ENCODE measurements around the gene NTM.

NTM gene

GRCh38 chr11:131744847-131745246 lies 374.4 kb downstream of the NTM start:
- Histone ChIP-seq H4K20me1 (ENCODE audit: insufficient read depth, low read length, poor library complexity, severe bottlenecking) (no peaks in the 10 kb centered on the region), H3K27me3 (ENCODE audit: insufficient read depth, low read length, poor library complexity, severe bottlenecking) (no peaks in the 10 kb centered on the region), H3K4me2 (ENCODE audit: low read depth, low read length, poor library complexity, severe bottlenecking) (no peak overlapping the region), H3K36me3 (ENCODE audit: insufficient read depth, low read length) (no peaks in the 10 kb centered on the region), H3K4me3 (ENCODE audit: low read length, poor library complexity, severe bottlenecking) (no peak overlapping the region), H3K9me2 (replicated peaks; ENCODE audit: low read depth, low read length) (no peaks in the 10 kb centered on the region), H3K9ac (ENCODE audit: low read depth, low read length, poor library complexity, severe bottlenecking) (no peak overlapping the region), H3K79me2 (ENCODE audit: insufficient read depth, low read length) (no peaks in the 10 kb centered on the region), H3K4me1 (ENCODE audit: insufficient read depth, low read length, poor library complexity, severe bottlenecking) (no peaks in the 10 kb centered on the region), H3K9me3 (ENCODE audit: insufficient read depth, low read depth, low read length) (no peaks in the 10 kb centered on the region), H2AFZ (ENCODE audit: low read length) (no peak overlapping the region), H3F3A (ENCODE audit: low read depth) (no peaks in the 10 kb centered on the region)
- TF ChIP-seq CTCF (conservative IDR thresholded peaks at IDR 0.05; ENCODE audit: low read length) = no peak
- TF ChIP-seq EZH2phosphoT487 (IDR thresholded peaks at IDR 0.05; ENCODE audit: borderline replicate concordance) = no peak

GRCh38 chr11:131745405-131745804 lies 375.0 kb downstream of the NTM start:
- Histone ChIP-seq H3F3A (ENCODE audit: low read depth) (no peaks in the 10 kb centered on the region), H3K4me2 (ENCODE audit: low read depth, low read length, poor library complexity, severe bottlenecking) (no peak overlapping the region), H3K9me3 (ENCODE audit: insufficient read depth, low read depth, low read length) (no peaks in the 10 kb centered on the region), H3K36me3 (ENCODE audit: insufficient read depth, low read length) (no peaks in the 10 kb centered on the region), H3K4me3 (ENCODE audit: low read length, poor library complexity, severe bottlenecking) (no peak overlapping the region), H3K9ac (ENCODE audit: low read depth, low read length, poor library complexity, severe bottlenecking) (no peak overlapping the region), H4K20me1 (ENCODE audit: insufficient read depth, low read length, poor library complexity, severe bottlenecking) (no peaks in the 10 kb centered on the region), H2AFZ (ENCODE audit: low read length) (no peak overlapping the region), H3K79me2 (ENCODE audit: insufficient read depth, low read length) (no peaks in the 10 kb centered on the region), H3K4me1 (ENCODE audit: insufficient read depth, low read length, poor library complexity, severe bottlenecking) (no peaks in the 10 kb centered on the region), H3K27me3 (ENCODE audit: insufficient read depth, low read length, poor library complexity, severe bottlenecking) (no peaks in the 10 kb centered on the region), H3K9me2 (replicated peaks; ENCODE audit: low read depth, low read length) (no peaks in the 10 kb centered on the region)
- no peak for TF ChIP-seq CTCF (conservative IDR thresholded peaks at IDR 0.05; ENCODE audit: low read length)
- TF ChIP-seq EZH2phosphoT487 (IDR thresholded peaks at IDR 0.05; ENCODE audit: borderline replicate concordance) = no peak

- Histone ChIP-seq H3K9me3 (ENCODE audit: insufficient read depth, low read depth, low read length) (no peaks in the 10 kb centered on the region), H2AFZ (ENCODE audit: low read length) (no peak overlapping the region), H3K27me3 (ENCODE audit: insufficient read depth, low read length, poor library complexity, severe bottlenecking) (no peaks in the 10 kb centered on the region), H3F3A (ENCODE audit: low read depth) (no peaks in the 10 kb centered on the region), H3K79me2 (ENCODE audit: insufficient read depth, low read length) (no peaks in the 10 kb centered on the region), H3K4me2 (ENCODE audit: low read depth, low read length, poor library complexity, severe bottlenecking) (no peak overlapping the region), H3K9ac (ENCODE audit: low read depth, low read length, poor library complexity, severe bottlenecking) (no peak overlapping the region), H3K36me3 (ENCODE audit: insufficient read depth, low read length) (no peaks in the 10 kb centered on the region), H3K4me1 (ENCODE audit: insufficient read depth, low read length, poor library complexity, severe bottlenecking) (no peaks in the 10 kb centered on the region), H4K20me1 (ENCODE audit: insufficient read depth, low read length, poor library complexity, severe bottlenecking) (no peaks in the 10 kb centered on the region), H3K4me3 (ENCODE audit: low read length, poor library complexity, severe bottlenecking) (no peak overlapping the region), H3K9me2 (replicated peaks; ENCODE audit: low read depth, low read length) (no peaks in the 10 kb centered on the region)
- no peak for TF ChIP-seq EZH2phosphoT487 (IDR thresholded peaks at IDR 0.05; ENCODE audit: borderline replicate concordance)
These were observed 375.8 kb downstream of the NTM start for GRCh38 chr11:131746201-131746600.

Data from Loucy (cell line).